ENCODE data around the gene SMYD5.

Gene SMYD5

GRCh38 chr2:73243884-73244570, 30.0 kb downstream of the SMYD5 start:
- DNase-seq: no peak

- no peak for DNase-seq
Measured at GRCh38 chr2:73244580-73244979, 30.5 kb downstream of the SMYD5 start.

- DNase-seq: no peak
Measured at GRCh38 chr2:73246850-73247249, 32.8 kb downstream of the SMYD5 start.

GRCh38 chr2:73249636-73250035, 35.6 kb downstream of the SMYD5 start:
- DNase-seq: no peak

GRCh38 chr2:73250872-73251846, 37.1 kb downstream of the SMYD5 start:
- no peak for DNase-seq

GRCh38 chr2:73252238-73253027, 38.4 kb downstream of the SMYD5 start:
- DNase-seq: no peak

GRCh38 chr2:73253400-73253799, 39.4 kb downstream of the SMYD5 start:
- no peak for DNase-seq

- no peak for DNase-seq
Measured at GRCh38 chr2:73253901-73254300, 39.9 kb downstream of the SMYD5 start.

- DNase-seq: no peak
Measured at GRCh38 chr2:73254343-73255006, 40.4 kb downstream of the SMYD5 start.

- DNase-seq: no peak
Measured at GRCh38 chr2:73255007-73255644, 41.1 kb downstream of the SMYD5 start.

- no peak for DNase-seq
Measured at GRCh38 chr2:73255907-73256617, 42.0 kb downstream of the SMYD5 start.

GRCh38 chr2:73256618-73256922, 42.5 kb downstream of the SMYD5 start:
- DNase-seq: no peak

GRCh38 chr2:73257021-73257420, 43.0 kb downstream of the SMYD5 start:
- no peak for DNase-seq

GRCh38 chr2:73257425-73258125, 43.5 kb downstream of the SMYD5 start:
- no peak for DNase-seq

- no peak for DNase-seq
Measured at GRCh38 chr2:73258186-73258912, 44.3 kb downstream of the SMYD5 start.

GRCh38 chr2:73258913-73259215, 44.8 kb downstream of the SMYD5 start:
- DNase-seq: no peak

GRCh38 chr2:73259276-73259675, 45.2 kb downstream of the SMYD5 start:
- DNase-seq: no peak

GRCh38 chr2:73259704-73260337, 45.8 kb downstream of the SMYD5 start:
- no peak for DNase-seq

- DNase-seq: no peak
Measured at GRCh38 chr2:73260338-73260984, 46.4 kb downstream of the SMYD5 start.
